Measurements from ENCODE around the gene TMEM72. TPM values are rescaled to one million over a fixed set of nuclear protein-coding genes. Genes with fewer than 3 reads are reported as not detected.

TMEM72 gene
- total RNA-seq, 1 donor from 2014 or later = not detected

DNA sequence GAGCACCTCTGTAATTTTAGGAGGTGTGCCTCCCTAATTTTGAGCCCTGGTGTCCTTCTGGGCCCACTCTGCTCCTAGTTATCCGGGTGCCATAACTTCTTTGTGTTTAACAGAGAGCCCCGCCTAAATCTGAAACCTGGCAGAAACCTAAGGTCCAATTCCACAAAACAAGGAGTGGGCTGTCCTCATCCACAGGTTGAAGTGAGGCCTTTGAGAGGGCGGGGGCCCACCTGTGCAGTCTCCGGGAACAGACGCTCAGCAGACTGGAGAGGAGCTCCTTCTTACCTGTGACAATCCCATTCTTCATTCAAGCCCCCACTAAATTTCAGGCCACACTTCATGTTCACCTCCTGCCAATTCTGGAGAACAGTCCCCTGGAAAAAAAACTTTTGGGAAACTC lies 10.9 kb downstream of the TMEM72 start:
- Mint-ChIP-seq H3K27me3 (ENCODE audit: insufficient read depth, low read depth) (peaks cover 5% of the 10 kb centered on the region), H3K36me3 (no peaks in the 10 kb centered on the region), H3K27ac (no peak overlapping the region), H3K4me1 (no peaks in the 10 kb centered on the region), H3K4me3 (no peak overlapping the region), H3K9me3 (peaks cover 10% of the 10 kb centered on the region)
- H3F3A ChIP-seq (ENCODE audit: low read depth) = no peaks in the 10 kb centered on the region
- H3K9me3 ChIP-seq (ENCODE audit: low read depth) = no peaks in the 10 kb centered on the region
- no peak for TF ChIP-seq EZH2 (IDR thresholded peaks at IDR 0.05)
- no peak for TF ChIP-seq EZH2phosphoT487 (IDR thresholded peaks at IDR 0.05)
- TF ChIP-seq, protein P1, sequence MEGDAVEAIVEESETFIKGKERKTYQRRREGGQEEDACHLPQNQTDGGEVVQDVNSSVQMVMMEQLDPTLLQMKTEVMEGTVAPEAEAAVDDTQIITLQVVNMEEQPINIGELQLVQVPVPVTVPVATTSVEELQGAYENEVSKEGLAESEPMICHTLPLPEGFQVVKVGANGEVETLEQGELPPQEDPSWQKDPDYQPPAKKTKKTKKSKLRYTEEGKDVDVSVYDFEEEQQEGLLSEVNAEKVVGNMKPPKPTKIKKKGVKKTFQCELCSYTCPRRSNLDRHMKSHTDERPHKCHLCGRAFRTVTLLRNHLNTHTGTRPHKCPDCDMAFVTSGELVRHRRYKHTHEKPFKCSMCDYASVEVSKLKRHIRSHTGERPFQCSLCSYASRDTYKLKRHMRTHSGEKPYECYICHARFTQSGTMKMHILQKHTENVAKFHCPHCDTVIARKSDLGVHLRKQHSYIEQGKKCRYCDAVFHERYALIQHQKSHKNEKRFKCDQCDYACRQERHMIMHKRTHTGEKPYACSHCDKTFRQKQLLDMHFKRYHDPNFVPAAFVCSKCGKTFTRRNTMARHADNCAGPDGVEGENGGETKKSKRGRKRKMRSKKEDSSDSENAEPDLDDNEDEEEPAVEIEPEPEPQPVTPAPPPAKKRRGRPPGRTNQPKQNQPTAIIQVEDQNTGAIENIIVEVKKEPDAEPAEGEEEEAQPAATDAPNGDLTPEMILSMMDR (IDR thresholded peaks at IDR 0.05) = no peak
- no peaks in the 10 kb centered on the region for H3K36me3 ChIP-seq
- no peak overlapping the region for H3K4me2 ChIP-seq
- H3K9ac ChIP-seq = no peak overlapping the region
- H3K79me2 ChIP-seq (ENCODE audit: low read depth) = no peaks in the 10 kb centered on the region
- H3K27ac ChIP-seq = no peak overlapping the region
- H2AFZ ChIP-seq (replicated peaks) = no peak overlapping the region
- H3K4me1 ChIP-seq = peaks cover 4% of the 10 kb centered on the region
- H4K20me1 ChIP-seq (ENCODE audit: low read depth) = no peaks in the 10 kb centered on the region
- no peaks in the 10 kb centered on the region for H3K27me3 ChIP-seq
- DNase-seq (ENCODE audit: low spot score) = no peak
- H3K4me3 ChIP-seq = no peak overlapping the region

DNA sequence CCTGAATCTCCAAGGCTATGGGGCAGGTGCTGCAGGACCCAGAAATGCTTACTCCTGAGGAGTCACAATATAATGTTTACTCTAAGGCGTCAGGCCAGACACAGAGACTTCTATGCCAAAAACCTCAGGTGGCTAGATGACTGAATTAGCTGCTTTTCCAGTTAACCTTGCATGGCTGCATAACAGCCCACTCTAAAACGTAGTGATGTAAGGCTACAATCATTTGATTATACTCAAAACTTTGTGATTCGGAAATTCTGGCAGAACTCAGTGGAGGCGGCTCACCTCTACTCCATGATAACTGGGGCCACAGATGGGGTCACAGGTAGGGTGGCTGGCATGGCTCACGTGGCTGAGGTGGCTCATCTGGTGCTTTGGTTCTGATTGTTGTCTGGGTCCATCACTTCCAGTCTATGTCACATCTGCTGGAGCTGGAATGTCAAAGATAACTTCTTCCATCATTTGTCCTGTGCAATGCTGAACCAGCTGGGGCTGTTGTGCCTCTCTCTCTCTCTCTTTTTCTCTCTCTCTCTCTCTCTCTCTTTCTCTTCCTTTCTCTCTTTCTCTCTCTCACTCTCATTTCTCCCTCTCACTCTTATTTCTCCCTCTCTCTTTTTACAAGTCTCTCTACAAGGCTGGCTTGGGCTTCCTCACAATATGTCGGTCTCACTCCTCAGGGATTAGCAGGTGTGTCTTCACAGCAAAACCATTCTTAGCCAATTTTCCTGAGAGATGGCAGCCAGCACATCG lies 11.8 kb downstream of the TMEM72 start:
- Mint-ChIP-seq H3K9me3 (peaks cover 4% of the 10 kb centered on the region), H3K4me1 (no peaks in the 10 kb centered on the region), H3K4me3 (no peak overlapping the region), H3K27ac (no peak overlapping the region), H3K36me3 (no peaks in the 10 kb centered on the region), H3K27me3 (ENCODE audit: insufficient read depth, low read depth) (peaks cover 5% of the 10 kb centered on the region)
- no peaks in the 10 kb centered on the region for H4K20me1 ChIP-seq (ENCODE audit: low read depth)
- no peak for TF ChIP-seq EZH2phosphoT487 (IDR thresholded peaks at IDR 0.05)
- no peak for TF ChIP-seq EZH2 (IDR thresholded peaks at IDR 0.05)
- TF ChIP-seq, protein P1 (IDR thresholded peaks at IDR 0.05) = no peak
- no peak overlapping the region for H3K4me3 ChIP-seq
- H3K27me3 ChIP-seq = no peaks in the 10 kb centered on the region
- no peaks in the 10 kb centered on the region for H3K9me3 ChIP-seq (ENCODE audit: low read depth)
- peaks cover 4% of the 10 kb centered on the region for H3K4me1 ChIP-seq
- H3K36me3 ChIP-seq = no peaks in the 10 kb centered on the region
- H3K79me2 ChIP-seq (ENCODE audit: low read depth) = no peaks in the 10 kb centered on the region
- H3K27ac ChIP-seq = no peak overlapping the region
- H3K9ac ChIP-seq = no peak overlapping the region
- H3F3A ChIP-seq (ENCODE audit: low read depth) = no peaks in the 10 kb centered on the region
- no peak for DNase-seq (ENCODE audit: low spot score)
- H2AFZ ChIP-seq (replicated peaks) = no peak overlapping the region
- no peak overlapping the region for H3K4me2 ChIP-seq

DNA sequence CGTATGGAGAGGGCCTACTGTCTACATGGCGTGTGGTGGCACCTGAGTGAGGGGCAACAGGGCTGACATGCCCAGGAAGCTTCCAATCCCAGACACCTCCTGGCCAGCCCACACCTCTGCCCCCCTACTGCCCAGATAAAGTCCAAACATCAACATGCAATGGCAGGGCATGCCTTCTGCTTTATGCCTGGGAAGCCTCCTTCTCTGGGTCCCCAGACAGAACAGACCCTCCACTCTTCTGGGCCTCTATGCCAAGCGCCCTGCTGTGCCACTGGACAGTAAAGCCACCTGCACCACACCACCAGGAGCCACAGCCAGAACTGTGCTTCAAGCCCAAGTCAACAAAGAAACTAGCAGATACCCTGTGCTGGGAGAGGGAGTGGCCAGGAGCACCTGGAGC lies 12.5 kb downstream of the TMEM72 start:
- H3K4me3 Mint-ChIP-seq = no peak overlapping the region
- no peak overlapping the region for H3K27ac Mint-ChIP-seq
- DNase-seq (ENCODE audit: low spot score) = no peak
- Histone ChIP-seq H3K9me3 (ENCODE audit: low read depth) (no peaks in the 10 kb centered on the region), H3K4me3 (no peak overlapping the region), H3K4me2 (no peak overlapping the region), H4K20me1 (ENCODE audit: low read depth) (no peaks in the 10 kb centered on the region), H3K27ac (no peak overlapping the region), H3K4me1 (peaks cover 4% of the 10 kb centered on the region), H3F3A (ENCODE audit: low read depth) (no peaks in the 10 kb centered on the region), H2AFZ (replicated peaks) (no peak overlapping the region), H3K27me3 (no peaks in the 10 kb centered on the region), H3K9ac (no peak overlapping the region), H3K79me2 (ENCODE audit: low read depth) (no peaks in the 10 kb centered on the region), H3K36me3 (no peaks in the 10 kb centered on the region)
- peaks cover 2% of the 10 kb centered on the region for H3K9me3 Mint-ChIP-seq
- H3K4me1 Mint-ChIP-seq = no peaks in the 10 kb centered on the region
- H3K36me3 Mint-ChIP-seq = no peaks in the 10 kb centered on the region
- H3K27me3 Mint-ChIP-seq (ENCODE audit: insufficient read depth, low read depth) = peaks cover 8% of the 10 kb centered on the region
- TF ChIP-seq, protein P1 (IDR thresholded peaks at IDR 0.05) = no peak
- TF ChIP-seq EZH2 (IDR thresholded peaks at IDR 0.05) (no peak), EZH2phosphoT487 (IDR thresholded peaks at IDR 0.05) (no peak)
